ENCODE results near the gene ST7L.

GRCh38 chr1:112513112-112513870, 105.7 kb downstream of the ST7L start:
- no peak for TF ChIP-seq CTCF (conservative IDR thresholded peaks at IDR 0.05 in 1 of 2, IDR thresholded peaks at IDR 0.05 in 1 of 2; ENCODE audit: low read depth in 1 of 2, low read length in 2 of 2)
- no peak for TF ChIP-seq EZH2 (IDR thresholded peaks at IDR 0.05; ENCODE audit: low read length, missing control alignments)

All from fibroblast of lung (primary cell).